ENCODE results near the gene SLC25A21. TPM values are rescaled to one million over a fixed set of nuclear protein-coding genes. Genes with fewer than 3 reads are reported as not detected.

SLC25A21 gene
- total and polyA plus RNA-seq, 2 experiments from 2014 or later, result 10.6 to 12.1 TPM

GRCh38 chr14:37051680-37052079 is 120.7 kb downstream of the SLC25A21 start (continued):
- TF ChIP-seq ZNF462 (CRISPR knock-in tag; IDR thresholded peaks at IDR 0.05) (no peak), ZNF114 (CRISPR knock-in tag; IDR thresholded peaks at IDR 0.05) (no peak), ZNF331 (CRISPR knock-in tag; IDR thresholded peaks at IDR 0.05; ENCODE audit: low read depth) (no peak), STAT1 (IDR thresholded peaks at IDR 0.05; ENCODE audit: unreplicated experiment) (no peak), ETS1 (IDR thresholded peaks at IDR 0.05) (no peak), EZH2phosphoT487 (IDR thresholded peaks at IDR 0.05; ENCODE audit: unreplicated experiment) (no peak), POLR2AphosphoS5 (IDR thresholded peaks at IDR 0.05; ENCODE audit: low read depth) (no peak)

GRCh38 chr14:37051153-37051552 is 121.3 kb downstream of the SLC25A21 start:
- peak overlapping the region; percentile 47 for H3K27ac Mint-ChIP-seq
- Histone ChIP-seq H3K4me1 (ENCODE audit: insufficient read depth) (peaks cover 4% of the 10 kb centered on the region; the same call in 1 of the 2 replicates), H4K20me1 (replicated peaks; ENCODE audit: insufficient read depth) (no peaks in the 10 kb centered on the region), H3K4me2 (no peak overlapping the region), H3K9me2 (ENCODE audit: insufficient read depth) (no peaks in the 10 kb centered on the region), H3K36me3 (ENCODE audit: insufficient read depth) (no peaks in the 10 kb centered on the region), H3K4me3 (no peak overlapping the region), H2AFZ (no peak overlapping the region), H3F3A (replicated peaks; ENCODE audit: low read depth) (no peaks in the 10 kb centered on the region), H3K79me2 (replicated peaks; ENCODE audit: insufficient read depth) (no peaks in the 10 kb centered on the region), H3K27ac (ENCODE audit: low read depth) (no peak overlapping the region), H3K27me3 (ENCODE audit: insufficient read depth) (no peaks in the 10 kb centered on the region)
- no peak overlapping the region for H3K4me3 Mint-ChIP-seq
- H3K4me1 Mint-ChIP-seq, result peaks cover 11% of the 10 kb centered on the region
- peaks cover 17% of the 10 kb centered on the region for H3K36me3 Mint-ChIP-seq (ENCODE audit: low read depth)
- DNase-seq (ENCODE audit: low spot score) (no peak), ATAC-seq (no peak)
- peaks cover 2% of the 10 kb centered on the region for H3K27me3 Mint-ChIP-seq (ENCODE audit: insufficient read depth, low read depth, poor library complexity)
- H3K9me3 Mint-ChIP-seq, result peaks cover 9% of the 10 kb centered on the region
- TF ChIP-seq ETS1 (IDR thresholded peaks at IDR 0.05) (no peak), ZNF462 (CRISPR knock-in tag; IDR thresholded peaks at IDR 0.05) (no peak), STAT1 (IDR thresholded peaks at IDR 0.05; ENCODE audit: unreplicated experiment) (no peak)

All from GM23338 (cell line).